ENCODE data around the gene CYP4F8. TPM values are rescaled to one million over a fixed set of nuclear protein-coding genes. Genes with fewer than 3 reads are reported as not detected.
"Not testable (repeated sequence)": the region's sequence is repeated elsewhere in the genome, so short reads cannot be mapped to it uniquely, and the experiment has no call there.

CYP4F8 gene
- total and polyA plus RNA-seq, 12 donors: not detected

DNA sequence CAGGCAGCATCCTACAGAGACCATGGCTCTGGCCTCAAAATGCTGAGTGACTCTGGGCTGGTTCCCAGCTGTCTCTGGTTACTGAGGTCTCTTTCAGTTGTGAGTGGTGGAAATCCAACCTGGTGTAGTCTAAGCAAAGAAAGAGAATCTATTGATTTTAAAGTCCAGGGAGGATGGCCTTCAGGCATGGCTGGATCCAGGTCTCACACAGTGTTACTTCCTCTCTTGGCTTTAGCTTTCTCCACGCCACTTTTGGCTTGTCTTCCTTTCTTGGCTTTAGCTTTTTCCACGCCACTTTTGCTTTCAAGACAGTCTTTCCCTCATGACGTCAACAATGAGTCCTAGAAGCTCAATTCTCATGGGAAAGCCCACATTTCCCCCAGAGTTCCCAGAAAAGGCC, 29.8 kb downstream of the CYP4F8 start:
- WGBS, 4 donors: 63 to 79% (median 75%) methylated on average over 3 of the region's 3 CpGs
- no peak overlapping the region for H3K27ac ChIP-seq
- H3K27me3 ChIP-seq: no peaks in the 10 kb centered on the region
- H3K4me3 ChIP-seq: no peak overlapping the region
- H3K36me3 ChIP-seq (replicated peaks in 1 of 2): no peaks in the 10 kb centered on the region
- DNase-seq: no peak
- intact Hi-C loops (cut with DNase I): no loop called here
- no peak for TF ChIP-seq POLR2A (IDR thresholded peaks at IDR 0.05)
- TF ChIP-seq, protein P1, sequence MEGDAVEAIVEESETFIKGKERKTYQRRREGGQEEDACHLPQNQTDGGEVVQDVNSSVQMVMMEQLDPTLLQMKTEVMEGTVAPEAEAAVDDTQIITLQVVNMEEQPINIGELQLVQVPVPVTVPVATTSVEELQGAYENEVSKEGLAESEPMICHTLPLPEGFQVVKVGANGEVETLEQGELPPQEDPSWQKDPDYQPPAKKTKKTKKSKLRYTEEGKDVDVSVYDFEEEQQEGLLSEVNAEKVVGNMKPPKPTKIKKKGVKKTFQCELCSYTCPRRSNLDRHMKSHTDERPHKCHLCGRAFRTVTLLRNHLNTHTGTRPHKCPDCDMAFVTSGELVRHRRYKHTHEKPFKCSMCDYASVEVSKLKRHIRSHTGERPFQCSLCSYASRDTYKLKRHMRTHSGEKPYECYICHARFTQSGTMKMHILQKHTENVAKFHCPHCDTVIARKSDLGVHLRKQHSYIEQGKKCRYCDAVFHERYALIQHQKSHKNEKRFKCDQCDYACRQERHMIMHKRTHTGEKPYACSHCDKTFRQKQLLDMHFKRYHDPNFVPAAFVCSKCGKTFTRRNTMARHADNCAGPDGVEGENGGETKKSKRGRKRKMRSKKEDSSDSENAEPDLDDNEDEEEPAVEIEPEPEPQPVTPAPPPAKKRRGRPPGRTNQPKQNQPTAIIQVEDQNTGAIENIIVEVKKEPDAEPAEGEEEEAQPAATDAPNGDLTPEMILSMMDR (IDR thresholded peaks at IDR 0.05): no peak
- no peaks in the 10 kb centered on the region for H3K9me3 ChIP-seq (replicated peaks in 1 of 3)
- no peaks in the 10 kb centered on the region for H3K4me1 ChIP-seq (replicated peaks in 1 of 2)

DNA sequence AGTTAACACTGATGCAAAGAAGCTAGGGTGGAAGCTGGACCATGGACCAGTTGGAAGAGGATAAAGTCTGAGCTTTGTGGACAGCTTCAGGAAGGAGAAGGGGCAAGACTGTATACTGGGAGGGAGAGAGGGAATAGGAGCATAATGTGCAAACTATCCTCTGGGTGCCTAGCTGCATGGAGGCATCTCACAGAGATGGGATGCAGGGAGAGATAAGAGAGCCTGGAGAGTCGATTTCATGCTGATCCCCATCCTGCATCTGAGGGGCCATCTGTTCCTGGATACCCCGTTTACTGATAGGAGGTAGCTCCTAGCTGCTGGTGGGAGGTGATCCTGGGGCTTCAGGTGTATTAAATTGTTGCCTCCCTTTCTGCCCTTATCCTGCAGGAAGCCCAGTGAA, 34.5 kb downstream of the CYP4F8 start:
- Histone ChIP-seq H3K4me3 (no peak overlapping the region), H3K36me3 (replicated peaks in 1 of 2) (no peaks in the 10 kb centered on the region), H3K27ac (no peak overlapping the region), H3K27me3 (no peaks in the 10 kb centered on the region), H3K4me1 (replicated peaks in 1 of 2) (no peaks in the 10 kb centered on the region), H3K9me3 (replicated peaks in 1 of 3) (no peaks in the 10 kb centered on the region)
- TF ChIP-seq, protein P1 (IDR thresholded peaks at IDR 0.05): no peak
- TF ChIP-seq POLR2A (IDR thresholded peaks at IDR 0.05): no peak
- DNase-seq: no peak
- WGBS, 4 donors: 48 to 85% (median 66%) methylated on average over 2 of the region's 2 CpGs
- intact Hi-C loops (cut with DNase I): no loop called here

DNA sequence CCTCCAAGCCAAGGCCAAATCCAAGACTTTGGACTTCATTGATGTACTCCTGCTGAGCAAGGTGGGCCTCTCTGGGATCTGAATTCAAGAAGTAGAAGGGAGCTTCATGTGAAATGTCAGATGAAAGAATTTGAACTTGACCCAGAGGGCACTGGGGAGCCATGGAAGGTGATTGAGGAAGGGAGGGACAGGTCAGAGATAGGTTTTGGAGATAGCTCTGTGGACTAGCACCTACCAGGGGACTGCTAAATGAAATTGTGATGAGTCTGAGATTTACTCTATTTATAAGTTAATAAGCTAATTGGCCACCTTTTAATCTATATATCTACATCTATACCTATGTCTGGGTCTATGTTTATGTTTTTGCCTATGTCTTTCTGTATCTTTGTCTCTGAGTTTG, 35.1 kb downstream of the CYP4F8 start:
- H3K4me3 ChIP-seq; H3K4me1 ChIP-seq (replicated peaks in 1 of 2); intact Hi-C loops (cut with DNase I); H3K27me3 ChIP-seq; H3K36me3 ChIP-seq (replicated peaks in 1 of 2); DNase-seq; H3K9me3 ChIP-seq (replicated peaks in 1 of 3); H3K27ac ChIP-seq: not testable (repeated sequence)

DNA sequence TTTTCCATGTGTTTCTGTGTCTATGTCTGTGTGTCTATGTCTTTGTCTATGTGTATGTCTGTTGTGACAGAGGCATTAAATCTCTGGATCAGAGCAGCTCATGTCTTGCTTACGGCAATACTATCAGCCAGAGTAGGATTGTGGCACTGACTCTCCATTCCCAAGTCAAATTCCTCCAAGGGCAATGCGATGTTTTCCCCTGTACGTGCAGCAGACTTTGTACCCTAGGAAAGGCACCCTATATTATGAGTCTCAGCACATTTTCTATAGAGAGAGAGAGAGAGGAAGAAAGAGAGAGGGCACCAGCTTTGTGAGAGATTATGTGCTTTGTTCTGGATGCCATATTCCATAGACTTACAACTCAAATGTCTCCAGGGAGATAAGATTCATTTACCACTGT, 36.8 kb downstream of the CYP4F8 start:
- Histone ChIP-seq H3K4me3 (no peak overlapping the region), H3K4me1 (replicated peaks in 1 of 2) (no peaks in the 10 kb centered on the region), H3K9me3 (replicated peaks in 1 of 3) (no peaks in the 10 kb centered on the region), H3K36me3 (replicated peaks in 1 of 2) (no peaks in the 10 kb centered on the region), H3K27ac (no peak overlapping the region), H3K27me3 (no peaks in the 10 kb centered on the region)
- intact Hi-C loops (cut with DNase I): no loop called here
- DNase-seq: no peak
- TF ChIP-seq, protein P1 (IDR thresholded peaks at IDR 0.05): no peak
- no peak for TF ChIP-seq POLR2A (IDR thresholded peaks at IDR 0.05)
- WGBS, 4 donors: 54 to 76% (median 63%) methylated on average over 3 of the region's 3 CpGs

DNA sequence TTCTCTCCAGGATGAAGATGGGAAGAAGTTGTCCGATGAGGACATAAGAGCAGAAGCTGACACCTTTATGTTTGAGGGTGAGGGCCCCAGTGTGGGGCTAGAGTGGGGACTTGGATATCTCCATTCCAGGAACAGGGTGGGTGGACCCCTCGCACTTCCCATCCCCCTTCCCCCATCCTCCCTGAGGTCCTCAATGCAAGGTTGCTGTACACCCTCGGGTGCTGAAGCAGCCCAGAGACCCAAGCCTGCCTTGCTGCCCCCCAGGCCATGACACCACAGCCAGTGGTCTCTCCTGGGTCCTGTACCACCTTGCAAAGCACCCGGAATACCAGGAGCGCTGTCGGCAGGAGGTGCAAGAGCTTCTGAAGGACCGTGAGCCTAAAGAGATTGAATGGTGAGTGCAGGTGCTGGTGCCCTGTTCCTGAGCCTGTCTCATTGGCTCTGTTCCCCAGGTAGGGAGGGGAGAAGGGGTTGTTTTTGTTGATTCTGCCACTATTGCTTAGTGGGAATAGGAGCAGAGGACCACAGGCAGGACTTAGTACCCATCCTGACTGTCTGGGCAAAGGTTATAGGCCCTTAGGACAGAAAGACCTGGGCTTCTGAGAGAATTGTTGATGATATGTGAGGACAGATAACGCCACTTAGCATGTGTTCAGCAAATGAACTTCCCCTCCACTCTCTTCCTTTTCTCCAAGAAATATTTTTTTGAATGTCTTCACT, 37.7 kb downstream of the CYP4F8 start:
- TF ChIP-seq, protein P1 (IDR thresholded peaks at IDR 0.05): no peak
- TF ChIP-seq POLR2A (IDR thresholded peaks at IDR 0.05): no peak
- no peaks in the 10 kb centered on the region for H3K9me3 ChIP-seq (replicated peaks in 1 of 3)
- H3K4me3 ChIP-seq: no peak overlapping the region
- H3K36me3 ChIP-seq (replicated peaks in 1 of 2): no peaks in the 10 kb centered on the region
- no peaks in the 10 kb centered on the region for H3K4me1 ChIP-seq (replicated peaks in 1 of 2)
- intact Hi-C loops (cut with DNase I): no loop called here
- H3K27me3 ChIP-seq: peaks cover 8% of the 10 kb centered on the region
- H3K27ac ChIP-seq: no peak overlapping the region
- 59 to 76% (median 65%) methylated on average over 5 to 8 of the region's 8 CpGs for WGBS, 4 donors
- no peak for DNase-seq
